GM19193 (cell line): ENCODE measurements around the gene SLC39A11.

ENCODE experiments used
- POLR2A ChIP-seq: IDR thresholded peaks from 4 replicates; pipeline ENCODE4 v1.6.1; 2011; ENCODE audit not compliant: insufficient read depth, insufficient read length; ENCODE audit errors: extremely low read depth

The SLC39A11 gene

GRCh38 chr17:72952641-72953315, 139.7 kb downstream of the SLC39A11 start:
- no peak for TF ChIP-seq POLR2A

GRCh38 chr17:72952220-72952619, 140.3 kb downstream of the SLC39A11 start:
- no peak for TF ChIP-seq POLR2A

DNA sequence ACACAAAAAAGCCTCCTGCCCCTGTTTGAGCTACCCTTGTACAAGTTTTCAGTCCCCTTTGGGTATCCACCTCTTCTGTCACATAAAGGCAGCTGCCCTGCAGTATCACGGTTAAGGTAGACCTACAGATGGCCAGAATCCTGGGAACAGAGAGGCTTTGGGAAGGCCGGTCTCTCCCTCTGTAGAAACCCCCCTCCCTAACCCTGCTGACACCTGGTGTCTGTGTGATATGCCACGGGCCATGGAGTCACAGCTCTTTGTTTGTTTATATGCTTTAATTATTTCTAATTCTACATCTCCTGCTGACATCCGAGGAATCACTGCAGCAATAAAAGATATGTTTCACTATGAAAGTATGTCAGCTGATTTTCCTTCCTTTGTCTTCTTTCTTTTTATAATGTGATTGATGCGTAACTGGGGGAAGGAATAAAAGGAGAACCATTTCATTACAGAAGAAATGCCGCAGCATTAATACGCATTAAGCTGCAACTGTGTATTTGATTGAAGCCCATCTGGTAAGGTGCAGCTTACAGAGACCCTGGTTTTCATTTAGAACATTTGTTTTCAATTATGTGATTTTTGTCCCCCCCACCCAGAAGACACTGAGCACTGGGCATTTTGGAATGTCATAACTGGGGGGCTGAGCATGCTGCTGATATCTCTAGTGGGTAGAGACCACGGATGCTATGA, 142.1 kb downstream of the SLC39A11 start:
- no peak for TF ChIP-seq POLR2A

GRCh38 chr17:72948115-72948514, 144.4 kb downstream of the SLC39A11 start:
- no peak for TF ChIP-seq POLR2A

- TF ChIP-seq POLR2A: no peak
These were observed 145.0 kb downstream of the SLC39A11 start for GRCh38 chr17:72947475-72947874.

DNA sequence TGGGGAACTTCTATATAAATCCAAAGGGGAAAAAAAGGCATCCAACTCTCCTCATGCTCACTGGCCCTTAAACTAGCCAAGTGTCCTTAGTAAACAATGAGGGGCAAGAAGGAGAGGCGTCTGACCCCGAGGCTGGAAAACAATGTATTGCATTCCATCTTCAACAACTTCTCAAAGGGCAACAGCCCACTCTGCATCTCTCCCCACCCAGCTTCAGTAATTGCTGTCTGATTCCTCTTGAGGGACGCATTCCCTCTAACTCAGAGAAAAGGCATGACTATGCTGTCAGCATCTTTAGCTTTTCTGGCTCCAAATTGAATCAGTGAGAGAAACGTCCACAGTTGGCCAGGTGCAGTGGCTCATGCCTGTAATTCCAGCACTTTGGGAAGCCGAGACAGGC, 145.8 kb downstream of the SLC39A11 start:
- no peak for TF ChIP-seq POLR2A

GRCh38 chr17:72946156-72946555, 146.3 kb downstream of the SLC39A11 start:
- no peak for TF ChIP-seq POLR2A

GRCh38 chr17:72945473-72945872, 147.0 kb downstream of the SLC39A11 start:
- TF ChIP-seq POLR2A: no peak

DNA sequence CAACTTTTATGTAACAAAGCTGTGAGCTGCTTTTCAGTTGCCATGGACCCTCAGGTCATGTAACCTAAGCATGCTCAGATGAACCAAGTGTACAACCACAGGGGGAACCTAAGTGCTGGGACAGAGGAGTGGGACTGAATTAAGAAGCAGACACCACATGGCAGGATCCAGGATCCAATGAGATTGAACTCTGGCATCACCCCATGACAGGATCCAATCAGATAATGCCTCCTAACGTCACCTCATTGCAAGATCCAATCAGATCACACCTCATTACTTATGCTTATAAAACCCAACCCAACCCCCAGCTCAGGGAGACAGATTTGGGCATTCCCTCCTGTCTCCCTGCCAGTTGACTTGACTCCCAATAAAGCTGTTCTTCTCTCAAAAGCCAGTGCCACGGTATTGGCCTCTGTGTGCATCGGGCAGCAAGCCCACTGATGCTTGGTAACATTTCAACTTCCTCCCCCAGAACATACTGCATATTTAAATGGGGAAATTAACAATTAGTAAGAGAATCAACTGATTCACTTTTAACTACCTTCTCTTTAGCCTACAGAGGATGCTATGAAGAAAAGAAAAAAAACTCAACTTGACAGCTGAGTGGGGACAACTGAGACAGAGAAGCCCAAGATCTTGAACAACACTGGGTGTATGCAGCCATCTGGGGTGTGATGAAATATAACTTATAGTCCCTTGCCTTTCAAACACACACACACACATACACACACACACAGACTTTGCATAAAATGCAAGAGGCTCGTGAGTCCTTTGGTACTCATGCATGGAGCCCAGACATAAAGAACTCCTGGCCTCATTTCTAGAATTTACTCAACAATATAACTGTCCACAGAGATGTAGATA, 148.4 kb downstream of the SLC39A11 start:
- no peak for TF ChIP-seq POLR2A

GRCh38 chr17:72942579-72942978, 149.9 kb downstream of the SLC39A11 start:
- no peak for TF ChIP-seq POLR2A

- TF ChIP-seq POLR2A: no peak
These were observed 152.0 kb downstream of the SLC39A11 start for GRCh38 chr17:72940496-72940895.

- no peak for TF ChIP-seq POLR2A
These were observed 154.0 kb downstream of the SLC39A11 start for GRCh38 chr17:72938482-72938881.

DNA sequence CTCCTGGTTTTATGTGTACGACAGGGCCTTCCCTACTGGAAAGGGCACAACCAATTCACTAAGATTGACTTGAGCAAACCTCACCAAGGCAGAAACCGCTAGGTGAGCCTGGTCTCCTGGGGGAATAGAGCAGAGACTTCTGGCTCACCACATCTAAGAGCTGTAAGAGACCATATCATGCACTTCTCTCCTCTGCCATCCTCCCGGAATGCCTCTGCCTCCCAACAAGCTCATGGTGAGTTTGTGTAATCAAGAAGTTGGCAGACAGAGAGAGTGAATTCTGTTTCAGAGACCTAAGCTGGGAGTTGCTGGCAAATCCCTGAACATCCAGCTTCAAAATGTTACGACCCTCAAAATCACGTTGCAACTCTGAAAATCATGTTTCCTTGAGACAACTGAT, 154.8 kb downstream of the SLC39A11 start:
- no peak for TF ChIP-seq POLR2A

- TF ChIP-seq POLR2A: no peak
These were observed 156.5 kb downstream of the SLC39A11 start for GRCh38 chr17:72935984-72936383.

DNA sequence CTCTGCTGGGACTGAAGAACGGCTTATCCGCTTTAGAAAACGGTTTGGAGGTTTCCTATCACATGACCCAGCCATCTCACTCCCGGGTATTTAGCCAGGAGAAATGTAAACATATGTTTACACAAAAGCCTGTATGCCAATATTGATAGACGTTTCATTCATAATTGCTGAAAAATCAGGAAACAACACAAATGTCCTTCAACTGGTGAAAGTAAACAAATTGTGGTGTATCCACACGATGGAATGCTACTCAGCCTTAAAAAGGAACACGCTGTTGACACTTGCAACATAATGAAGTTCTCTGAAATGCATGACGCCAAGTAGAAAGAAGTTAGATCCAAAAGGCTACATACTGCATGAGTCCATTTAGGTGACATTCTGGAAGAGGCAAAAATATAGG, 157.6 kb downstream of the SLC39A11 start:
- no peak for TF ChIP-seq POLR2A
